Measurements from ENCODE around the gene SULT4A1.
"Not testable (repeated sequence)": the region's sequence is repeated elsewhere in the genome, so short reads cannot be mapped to it uniquely, and the experiment has no call there.

SULT4A1 gene

GRCh38 chr22:43876866-43877509 lies 14.7 kb upstream of the SULT4A1 start:
- Histone ChIP-seq H3K27me3 (replicated peaks; ENCODE audit: control insufficient read depth, insufficient read depth, low read length) (peaks cover 1% of the 10 kb centered on the region; the same call in 1 of the 2 replicates), H3K36me3 (ENCODE audit: control insufficient read depth, insufficient read depth, low read length) (no peaks in the 10 kb centered on the region), H3K4me3 (replicated peaks; ENCODE audit: low read depth, low read length) (no peak overlapping the region)
- no peak for DNase-seq (ENCODE audit: extremely low read depth, insufficient read length)
- TF ChIP-seq CTCF (IDR thresholded peaks at IDR 0.05; ENCODE audit: insufficient read depth, low read length, poor library complexity, severe bottlenecking): no peak

- TF ChIP-seq CTCF (IDR thresholded peaks at IDR 0.05; ENCODE audit: insufficient read depth, low read length, poor library complexity, severe bottlenecking): no peak
- Histone ChIP-seq H3K4me3 (replicated peaks; ENCODE audit: low read depth, low read length) (no peak overlapping the region), H3K27me3 (replicated peaks; ENCODE audit: control insufficient read depth, insufficient read depth, low read length) (no peaks in the 10 kb centered on the region), H3K36me3 (ENCODE audit: control insufficient read depth, insufficient read depth, low read length) (no peaks in the 10 kb centered on the region)
- DNase-seq (ENCODE audit: extremely low read depth, insufficient read length): no peak
These were observed 7.5 kb upstream of the SULT4A1 start for GRCh38 chr22:43869799-43870198.

- not testable (repeated sequence) for DNase-seq (ENCODE audit: extremely low read depth, insufficient read length); H3K4me3 ChIP-seq (replicated peaks; ENCODE audit: low read depth, low read length); H3K36me3 ChIP-seq (ENCODE audit: control insufficient read depth, insufficient read depth, low read length); H3K27me3 ChIP-seq (replicated peaks; ENCODE audit: control insufficient read depth, insufficient read depth, low read length)
These were observed 6.7 kb upstream of the SULT4A1 start for GRCh38 chr22:43869001-43869400.

- Histone ChIP-seq H3K4me3 (replicated peaks; ENCODE audit: low read depth, low read length) (no peak overlapping the region), H3K36me3 (ENCODE audit: control insufficient read depth, insufficient read depth, low read length) (no peaks in the 10 kb centered on the region), H3K27me3 (replicated peaks; ENCODE audit: control insufficient read depth, insufficient read depth, low read length) (no peaks in the 10 kb centered on the region; the same call in 1 of the 2 replicates)
- no peak for TF ChIP-seq CTCF (IDR thresholded peaks at IDR 0.05; ENCODE audit: insufficient read depth, low read length, poor library complexity, severe bottlenecking)
- no peak for DNase-seq (ENCODE audit: extremely low read depth, insufficient read length)
These were observed 5.7 kb upstream of the SULT4A1 start for GRCh38 chr22:43867839-43868635.

GRCh38 chr22:43862882-43863202 lies 529 bp upstream of the SULT4A1 start:
- Histone ChIP-seq H3K36me3 (ENCODE audit: control insufficient read depth, insufficient read depth, low read length) (no peaks in the 10 kb centered on the region), H3K4me3 (replicated peaks; ENCODE audit: low read depth, low read length) (no peak overlapping the region), H3K27me3 (replicated peaks; ENCODE audit: control insufficient read depth, insufficient read depth, low read length) (no peaks in the 10 kb centered on the region; the same call in 1 of the 2 replicates)
- TF ChIP-seq CTCF (IDR thresholded peaks at IDR 0.05; ENCODE audit: insufficient read depth, low read length, poor library complexity, severe bottlenecking): no peak
- DNase-seq (ENCODE audit: extremely low read depth, insufficient read length): no peak

GRCh38 chr22:43861529-43861928 lies 784 bp downstream of the SULT4A1 start:
- Histone ChIP-seq H3K36me3 (ENCODE audit: control insufficient read depth, insufficient read depth, low read length) (no peaks in the 10 kb centered on the region), H3K27me3 (replicated peaks; ENCODE audit: control insufficient read depth, insufficient read depth, low read length) (no peaks in the 10 kb centered on the region; the same call in 1 of the 2 replicates), H3K4me3 (replicated peaks; ENCODE audit: low read depth, low read length) (no peak overlapping the region)
- no peak for DNase-seq (ENCODE audit: extremely low read depth, insufficient read length)
- no peak for TF ChIP-seq CTCF (IDR thresholded peaks at IDR 0.05; ENCODE audit: insufficient read depth, low read length, poor library complexity, severe bottlenecking)
